Heart left ventricle (tissue), 16 donors: Measurements from ENCODE around the gene FBXW4. TPM values are rescaled to one million over a fixed set of nuclear protein-coding genes. Genes with fewer than 3 reads are reported as not detected.

Experiments used
- ATAC-seq, 4 donors: fragments of 200-7000 bp; cut with Tn5 transposase; one replicate each; pipeline ENCODE4 v1.9.1; 2020 to 2022; ENCODE audit warnings: moderate library complexity in 4 of 4, mild to moderate bottlenecking in 3 of 4, moderate number of reproducible peaks in 1 of 4
- DNase-seq, 5 donors: peaks; one replicate each; pipeline ENCODE4 v3.0.0-alpha.2; 2020
- H3K27ac ChIP-seq, 12 donors: fragments of 200-600 bp; sonication (generic) in 4 of 12; one replicate each; pipeline versions ENCODE4 v1.5.0 to v1.8.0; 2016 to 2022; ENCODE audit warnings: mild to moderate bottlenecking in 2 of 12
- H3K27me3 ChIP-seq, 9 donors: fragments of 200-600 bp; sonication (generic) in 2 of 9; one replicate each; pipeline versions ENCODE4 v1.5.1 to v1.8.0; 2016 to 2022; ENCODE audit warnings: mild to moderate bottlenecking in 3 of 9
- H3K36me3 ChIP-seq, 9 donors: fragments of 200-600 bp; sonication (generic) in 2 of 9; one replicate each; pipeline versions ENCODE4 v1.5.0 to v1.8.0; 2018 to 2022; ENCODE audit warnings: mild to moderate bottlenecking in 2 of 9
- H3K4me1 ChIP-seq, 12 donors: fragments of 200-600 bp; sonication (generic) in 4 of 12; one replicate each; pipeline versions ENCODE4 v1.5.0 to v1.8.0; 2016 to 2022; ENCODE audit warnings: mild to moderate bottlenecking in 3 of 12
- H3K4me3 ChIP-seq, 12 donors: fragments of 200-600 bp; sonication (generic) in 4 of 12; one replicate each; pipeline versions ENCODE4 v1.5.0 to v1.8.0; 2017 to 2022; ENCODE audit warnings: mild to moderate bottlenecking in 9 of 12, moderate library complexity in 4 of 12
- H3K9me3 ChIP-seq, 12 donors: fragments of 200-600 bp; sonication (generic) in 4 of 12; one replicate each; pipeline versions ENCODE4 v1.5.0 to v1.8.0; 2016 to 2022; ENCODE audit warnings: mild to moderate bottlenecking in 1 of 12
- POLR2A ChIP-seq, 2 donors: fragments of 450-650 bp; IDR thresholded peaks; one replicate each; pipeline ENCODE4 v1.6.1; 2017; ENCODE audit warnings: antibody characterized with exemption in 2 of 2, mild to moderate bottlenecking in 2 of 2, moderate library complexity in 2 of 2
- WGBS, 4 donors: extraction: QIAGEN DNeasy Blood & Tissue Kit in 2 of 4; methylation state at CpG; one replicate each; pipeline versions ENCODE4 v1.1.5 to v1.1.7; 2013 to 2018; 5-methylcytosine and 5-hydroxymethylcytosine counted together
- intact Hi-C, 10 donors: fragments of 100-400 bp; cut with DNase I; formaldehyde crosslinking; loops; one replicate each; pipeline versions ENCODE4 v1.11.1 to v1.14.2; 2022
- polyA plus RNA-seq, 2 donors: library from polyadenylated mRNA; stranded (reverse); fragments of 200-250 nt; gene quantifications; one replicate each; pipeline ENCODE4 v1.2.3, GENCODE V29; 2013
- total RNA-seq, 9 donors: library from RNA; depleted of rRNA in 2 of 9; stranded (reverse); fragments of >200 nt in 2 of 9; fragmentation: NEBNext Ultra II Directional in 3 of 9; extraction: Animal tissue kit (Norgen Biotek cat#: 25700) in 3 of 9; gene quantifications; one replicate each; pipeline versions ENCODE4 v1.1.0 to v1.2.4, GENCODE V29; 2016 to 2023
- TF ChIP-seq, protein P1 (sequence below), 12 donors: fragments of 200-600 bp; sonication (generic) in 4 of 12; IDR thresholded peaks; one replicate each; pipeline versions ENCODE4 v1.5.0 to v1.8.0; 2018 to 2022; ENCODE audit warnings: antibody characterized with exemption in 12 of 12, mild to moderate bottlenecking in 5 of 12
- donor health status: ischemic (EF 13 %, LVEDD 7.1; RV severe dilation, severe dysfunction).
- donor health status: healthy with polysubstance abuse.
- donor health status: DM: no; HTN: yes; CAD: no.
- donor health status: DM: no; HTN: no; CAD: no.
- donor health status: ischemic (EF 25% LVEDD 6.9; RV normal size, moderate dysfunction).
- donor health status: ischemic (EF 25% LVEDD 5.7; RV mildly dilated, moderate dysfunction).
- donor health status: healthy.
- donor health status: DM: yes; HTN: yes; CAD: no.
- donor health status: ischemic (EF 35%, LVEDD 5.7; RV mildly dilated, moderate dysfunction).
- donor health status: nonischemic (EF 11% LVEDD 7.7; RV severe dilation, severe dysfunction).
- donor health status: DM: yes; HTN: yes; CAD: no.
- donor health status: PGD.
- donor health status: ischemic (EF 29% LVEDD 5.4; RV normal size, mild dysfunction).
- donor health status: nonischemic (EF 23%, LVEDD 6.1; RV moderate dilation, normal function).

The FBXW4 gene
- total and polyA plus RNA-seq, 11 donors: 35.8 to 116 (median 80.9) TPM

DNA sequence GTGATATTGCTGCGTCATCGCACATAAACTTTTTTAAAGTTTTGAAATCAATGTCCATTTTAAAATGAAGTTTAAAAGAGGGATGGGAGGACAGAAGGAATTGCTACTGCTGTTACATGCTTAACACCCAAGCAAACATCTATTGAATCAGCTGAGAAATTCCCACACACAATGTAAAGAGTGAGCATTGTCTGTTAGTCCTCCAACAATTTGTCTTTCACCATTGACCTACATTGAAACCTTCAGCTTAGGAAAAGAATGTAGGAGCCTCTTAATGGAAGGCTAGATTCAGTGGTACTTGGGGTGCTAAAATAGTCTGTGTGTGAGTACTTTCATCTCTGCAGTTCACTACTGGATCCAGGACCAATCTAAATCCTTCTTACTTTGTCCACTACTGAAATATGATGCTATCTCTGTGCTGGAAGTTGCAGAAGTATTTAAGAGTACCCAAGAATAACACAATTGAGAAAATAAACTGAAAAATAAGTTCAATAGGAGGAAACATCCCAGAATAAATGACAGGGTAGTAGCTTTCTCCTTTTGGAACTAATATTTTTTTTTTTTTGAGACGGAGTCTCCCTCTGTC is 23.8 kb upstream of the FBXW4 start:
- 87 to 99% (median 90%) methylated on average over 3 of the region's 3 CpGs for WGBS, 4 donors
- no peak for TF ChIP-seq POLR2A (IDR thresholded peaks at IDR 0.05)
- TF ChIP-seq, protein P1, sequence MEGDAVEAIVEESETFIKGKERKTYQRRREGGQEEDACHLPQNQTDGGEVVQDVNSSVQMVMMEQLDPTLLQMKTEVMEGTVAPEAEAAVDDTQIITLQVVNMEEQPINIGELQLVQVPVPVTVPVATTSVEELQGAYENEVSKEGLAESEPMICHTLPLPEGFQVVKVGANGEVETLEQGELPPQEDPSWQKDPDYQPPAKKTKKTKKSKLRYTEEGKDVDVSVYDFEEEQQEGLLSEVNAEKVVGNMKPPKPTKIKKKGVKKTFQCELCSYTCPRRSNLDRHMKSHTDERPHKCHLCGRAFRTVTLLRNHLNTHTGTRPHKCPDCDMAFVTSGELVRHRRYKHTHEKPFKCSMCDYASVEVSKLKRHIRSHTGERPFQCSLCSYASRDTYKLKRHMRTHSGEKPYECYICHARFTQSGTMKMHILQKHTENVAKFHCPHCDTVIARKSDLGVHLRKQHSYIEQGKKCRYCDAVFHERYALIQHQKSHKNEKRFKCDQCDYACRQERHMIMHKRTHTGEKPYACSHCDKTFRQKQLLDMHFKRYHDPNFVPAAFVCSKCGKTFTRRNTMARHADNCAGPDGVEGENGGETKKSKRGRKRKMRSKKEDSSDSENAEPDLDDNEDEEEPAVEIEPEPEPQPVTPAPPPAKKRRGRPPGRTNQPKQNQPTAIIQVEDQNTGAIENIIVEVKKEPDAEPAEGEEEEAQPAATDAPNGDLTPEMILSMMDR (IDR thresholded peaks at IDR 0.05): no peak
- Histone ChIP-seq H3K9me3 (no peaks in the 10 kb centered on the region), H3K4me1 (no peaks in the 10 kb centered on the region), H3K4me3 (no peak overlapping the region), H3K27ac (no peak overlapping the region), H3K27me3 (peaks cover 0 to 11% (median 0%) of the 10 kb centered on the region in 9 donors), H3K36me3 (no peaks in the 10 kb centered on the region)
- no peak for ATAC-seq
- no peak for DNase-seq
- intact Hi-C loops: no loop called here

DNA sequence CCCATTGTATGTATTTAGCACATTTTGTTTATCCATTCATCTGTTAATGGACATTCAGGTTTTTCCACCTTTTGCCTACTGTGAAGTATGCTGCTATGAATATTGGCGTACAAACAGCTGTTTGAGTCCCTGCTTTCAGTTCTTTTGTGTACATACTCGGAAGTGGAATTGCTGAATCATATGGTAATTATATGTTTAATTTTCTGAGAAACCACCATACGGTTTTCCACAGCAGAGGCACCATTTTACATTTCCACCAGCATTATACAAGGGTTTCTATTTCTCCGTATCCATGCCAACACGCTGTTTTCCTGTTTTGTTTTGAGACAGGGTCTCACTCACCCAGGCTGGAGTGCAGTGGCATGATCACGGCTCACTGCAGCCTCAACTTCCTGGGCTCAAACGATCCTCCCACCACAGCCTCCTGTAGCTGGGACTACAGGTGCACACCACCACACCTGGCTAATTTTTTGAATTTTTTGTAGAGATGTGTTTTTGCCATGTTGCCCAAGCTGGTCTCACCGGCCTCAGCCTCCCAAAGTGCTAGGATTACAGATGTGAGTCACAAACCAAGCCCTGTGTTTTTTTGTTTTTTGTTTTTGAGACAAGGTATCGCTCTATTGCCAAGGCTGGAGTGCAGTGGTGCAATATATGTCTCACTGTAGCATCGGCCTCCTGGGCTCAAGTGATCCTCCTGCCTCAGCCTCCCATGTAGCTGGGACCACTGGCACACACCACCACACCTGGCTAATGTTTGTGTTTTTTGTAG is 22.1 kb upstream of the FBXW4 start:
- no peak for DNase-seq
- ATAC-seq: no peak
- WGBS, 4 donors: 84 to 87% (median 86%) methylated on average over 10 of the region's 10 CpGs

DNA sequence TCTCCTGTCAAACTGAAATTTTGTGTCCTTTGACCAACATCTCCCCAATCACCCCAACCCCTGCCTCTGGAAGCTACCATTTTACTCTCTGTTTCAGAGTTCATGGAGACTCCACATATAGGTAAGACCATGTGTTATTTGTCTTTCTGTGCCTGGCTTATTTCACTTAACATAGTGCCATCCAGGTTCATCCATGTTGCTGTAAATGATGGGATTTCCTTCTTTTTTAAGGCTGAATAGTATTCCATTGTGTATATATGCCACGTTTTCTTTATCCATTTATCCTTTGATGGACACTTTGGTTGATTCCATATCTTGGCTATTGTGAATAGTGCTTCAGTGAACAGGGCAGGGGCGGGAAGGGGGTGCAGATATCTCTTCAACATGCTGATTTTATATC is 18.0 kb upstream of the FBXW4 start:
- TF ChIP-seq, protein P1 (IDR thresholded peaks at IDR 0.05): no peak
- no peak for TF ChIP-seq POLR2A (IDR thresholded peaks at IDR 0.05)
- intact Hi-C loops: no loop called here
- Histone ChIP-seq H3K4me3 (no peak overlapping the region), H3K4me1 (peaks cover 0 to 2% (median 0%) of the 10 kb centered on the region in 12 donors), H3K9me3 (no peaks in the 10 kb centered on the region), H3K36me3 (no peaks in the 10 kb centered on the region), H3K27me3 (peaks cover 0 to 43% (median 4%) of the 10 kb centered on the region in 9 donors), H3K27ac (no peak overlapping the region)
- 77 to 82% (median 80%) methylated on average over 2 of the region's 2 CpGs for WGBS, 4 donors
- ATAC-seq (no peak), DNase-seq (no peak)

More for the DNA sequence above, 22.1 kb upstream of the FBXW4 start:
- no peak for TF ChIP-seq POLR2A (IDR thresholded peaks at IDR 0.05)
- TF ChIP-seq, protein P1 (IDR thresholded peaks at IDR 0.05): no peak
- H3K9me3 ChIP-seq: no peaks in the 10 kb centered on the region
- H3K4me1 ChIP-seq: no peaks in the 10 kb centered on the region
- H3K27ac ChIP-seq: no peak overlapping the region
- intact Hi-C loops: no loop called here
- H3K36me3 ChIP-seq: no peaks in the 10 kb centered on the region
- no peak overlapping the region for H3K4me3 ChIP-seq
- peaks cover 0 to 15% (median 0%) of the 10 kb centered on the region in 9 donors for H3K27me3 ChIP-seq

DNA sequence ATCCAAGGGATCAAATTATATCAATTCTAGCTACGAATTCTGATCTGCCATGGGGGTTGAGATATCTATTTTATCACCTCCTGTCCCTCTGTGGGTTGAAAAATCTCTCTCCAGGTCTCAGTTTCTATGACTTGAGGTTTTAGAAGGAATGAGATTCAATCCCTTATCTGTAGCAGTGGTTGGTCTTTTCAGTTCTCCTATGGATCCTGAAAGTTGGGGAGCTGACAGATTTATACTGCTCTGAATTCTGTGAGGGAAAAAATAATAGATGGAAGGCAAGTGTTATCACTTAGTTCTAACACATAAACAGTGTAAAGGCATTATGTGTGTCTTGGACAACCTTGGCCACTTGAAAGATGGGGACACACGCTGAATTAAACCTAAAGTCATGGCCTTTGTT is 15.8 kb upstream of the FBXW4 start:
- H3K4me1 ChIP-seq: peaks cover 0 to 2% (median 0%) of the 10 kb centered on the region in 12 donors
- 70 to 89% (median 80%) methylated on average over 2 of the region's 2 CpGs for WGBS, 4 donors
- no peak overlapping the region for H3K27ac ChIP-seq
- ATAC-seq: no peak
- H3K36me3 ChIP-seq: no peaks in the 10 kb centered on the region
- H3K27me3 ChIP-seq: peaks cover 0 to 62% (median 10%) of the 10 kb centered on the region in 9 donors
- TF ChIP-seq POLR2A (IDR thresholded peaks at IDR 0.05): no peak
- TF ChIP-seq, protein P1 (IDR thresholded peaks at IDR 0.05): no peak
- intact Hi-C loops: no loop called here
- H3K9me3 ChIP-seq: no peaks in the 10 kb centered on the region
- H3K4me3 ChIP-seq: no peak overlapping the region
- no peak for DNase-seq
